GM12873 (cell line): ENCODE results near the gene COX7A2L.

Experiments used
- TF ChIP-seq, protein P1 (sequence below): IDR thresholded peaks from 2 replicates; pipeline ENCODE4 v1.5.1; 2012; ENCODE audit warnings: low read depth, mild to moderate bottlenecking, moderate library complexity, low read length, control low read depth; ENCODE audit not compliant: insufficient read depth; ENCODE audit errors: missing control alignments

The COX7A2L gene

GRCh38 chr2:42386682-42387081 lies 25.7 kb upstream of the COX7A2L start:
- TF ChIP-seq, protein P1, sequence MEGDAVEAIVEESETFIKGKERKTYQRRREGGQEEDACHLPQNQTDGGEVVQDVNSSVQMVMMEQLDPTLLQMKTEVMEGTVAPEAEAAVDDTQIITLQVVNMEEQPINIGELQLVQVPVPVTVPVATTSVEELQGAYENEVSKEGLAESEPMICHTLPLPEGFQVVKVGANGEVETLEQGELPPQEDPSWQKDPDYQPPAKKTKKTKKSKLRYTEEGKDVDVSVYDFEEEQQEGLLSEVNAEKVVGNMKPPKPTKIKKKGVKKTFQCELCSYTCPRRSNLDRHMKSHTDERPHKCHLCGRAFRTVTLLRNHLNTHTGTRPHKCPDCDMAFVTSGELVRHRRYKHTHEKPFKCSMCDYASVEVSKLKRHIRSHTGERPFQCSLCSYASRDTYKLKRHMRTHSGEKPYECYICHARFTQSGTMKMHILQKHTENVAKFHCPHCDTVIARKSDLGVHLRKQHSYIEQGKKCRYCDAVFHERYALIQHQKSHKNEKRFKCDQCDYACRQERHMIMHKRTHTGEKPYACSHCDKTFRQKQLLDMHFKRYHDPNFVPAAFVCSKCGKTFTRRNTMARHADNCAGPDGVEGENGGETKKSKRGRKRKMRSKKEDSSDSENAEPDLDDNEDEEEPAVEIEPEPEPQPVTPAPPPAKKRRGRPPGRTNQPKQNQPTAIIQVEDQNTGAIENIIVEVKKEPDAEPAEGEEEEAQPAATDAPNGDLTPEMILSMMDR: peak; percentile 68

- TF ChIP-seq, protein P1: no peak
These were observed 24.2 kb upstream of the COX7A2L start for GRCh38 chr2:42385225-42385624.

- TF ChIP-seq, protein P1: no peak
These were observed 23.0 kb upstream of the COX7A2L start for GRCh38 chr2:42383855-42384530.

DNA sequence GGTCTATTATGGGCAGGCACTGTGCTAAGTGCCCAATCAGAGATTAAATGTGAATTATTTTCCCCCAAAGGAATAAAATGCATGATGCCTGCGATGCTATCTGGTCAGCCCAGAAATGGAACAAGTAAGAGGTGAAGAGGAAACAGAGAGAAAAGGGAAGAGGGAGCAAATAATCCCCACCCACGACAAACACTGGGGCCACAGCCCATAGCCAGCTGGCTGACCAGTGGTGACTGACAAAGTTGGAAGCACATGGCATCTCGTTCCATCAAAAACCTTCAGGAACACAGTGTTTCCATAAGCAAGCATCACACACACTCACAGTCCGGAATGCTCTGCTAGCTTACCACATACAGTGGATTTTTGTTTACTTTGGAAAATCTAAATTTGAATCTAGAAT lies 21.1 kb upstream of the COX7A2L start:
- TF ChIP-seq, protein P1: no peak

GRCh38 chr2:42378415-42378814 lies 17.4 kb upstream of the COX7A2L start:
- TF ChIP-seq, protein P1: no peak

GRCh38 chr2:42376758-42377157 lies 15.7 kb upstream of the COX7A2L start:
- TF ChIP-seq, protein P1: no peak

DNA sequence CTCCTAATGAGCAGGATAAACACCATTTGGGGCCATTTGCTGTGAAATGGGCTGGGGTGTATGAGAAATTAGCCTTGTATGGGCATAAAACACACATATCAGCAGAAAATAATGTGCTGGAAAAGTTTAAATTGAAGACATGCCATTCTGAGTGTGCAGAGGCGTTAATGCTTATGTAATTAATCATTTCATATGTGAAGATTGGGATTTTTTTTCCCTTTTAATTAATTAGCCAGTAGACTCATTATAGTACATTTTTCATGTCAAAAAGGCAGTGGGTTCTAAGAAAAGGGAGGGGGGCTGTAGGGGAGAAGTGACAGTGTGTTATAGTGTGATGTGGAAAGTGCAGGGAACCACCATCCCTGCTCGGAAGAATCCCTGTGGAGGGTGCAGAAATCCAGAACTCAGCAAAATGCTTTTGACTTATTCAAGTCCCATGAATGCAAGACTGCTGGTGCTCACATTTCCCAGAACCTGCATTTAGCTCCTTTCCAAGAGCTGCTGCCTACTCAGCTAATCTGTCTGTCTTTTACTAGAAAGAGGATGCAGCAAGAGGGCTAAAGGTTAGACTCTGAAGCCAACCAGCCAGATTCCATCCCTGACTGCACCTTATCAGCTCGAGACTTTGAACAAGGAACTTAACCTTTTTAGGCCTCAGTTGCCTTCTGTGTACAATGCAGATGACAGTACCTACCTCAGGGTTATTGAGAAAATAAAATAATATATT lies 11.6 kb upstream of the COX7A2L start:
- TF ChIP-seq, protein P1: no peak
